NCI-H2029 (cell line): ENCODE measurements around the gene GPX4.

Experiments used
- DNase-seq: peaks from one replicate; lab custom pipeline; 2025; lab: John Stamatoyannopoulos, UW

Gene GPX4, protein sequence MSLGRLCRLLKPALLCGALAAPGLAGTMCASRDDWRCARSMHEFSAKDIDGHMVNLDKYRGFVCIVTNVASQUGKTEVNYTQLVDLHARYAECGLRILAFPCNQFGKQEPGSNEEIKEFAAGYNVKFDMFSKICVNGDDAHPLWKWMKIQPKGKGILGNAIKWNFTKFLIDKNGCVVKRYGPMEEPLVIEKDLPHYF

GRCh38 chr19:1103708-1104310, at the start of gene GPX4:
Gene GPX4 (plus strand): TSS chr19:1103994. CDS start chr19:1104044, 50 bp downstream.
- DNase-seq, result peak; percentile 99

DNA sequence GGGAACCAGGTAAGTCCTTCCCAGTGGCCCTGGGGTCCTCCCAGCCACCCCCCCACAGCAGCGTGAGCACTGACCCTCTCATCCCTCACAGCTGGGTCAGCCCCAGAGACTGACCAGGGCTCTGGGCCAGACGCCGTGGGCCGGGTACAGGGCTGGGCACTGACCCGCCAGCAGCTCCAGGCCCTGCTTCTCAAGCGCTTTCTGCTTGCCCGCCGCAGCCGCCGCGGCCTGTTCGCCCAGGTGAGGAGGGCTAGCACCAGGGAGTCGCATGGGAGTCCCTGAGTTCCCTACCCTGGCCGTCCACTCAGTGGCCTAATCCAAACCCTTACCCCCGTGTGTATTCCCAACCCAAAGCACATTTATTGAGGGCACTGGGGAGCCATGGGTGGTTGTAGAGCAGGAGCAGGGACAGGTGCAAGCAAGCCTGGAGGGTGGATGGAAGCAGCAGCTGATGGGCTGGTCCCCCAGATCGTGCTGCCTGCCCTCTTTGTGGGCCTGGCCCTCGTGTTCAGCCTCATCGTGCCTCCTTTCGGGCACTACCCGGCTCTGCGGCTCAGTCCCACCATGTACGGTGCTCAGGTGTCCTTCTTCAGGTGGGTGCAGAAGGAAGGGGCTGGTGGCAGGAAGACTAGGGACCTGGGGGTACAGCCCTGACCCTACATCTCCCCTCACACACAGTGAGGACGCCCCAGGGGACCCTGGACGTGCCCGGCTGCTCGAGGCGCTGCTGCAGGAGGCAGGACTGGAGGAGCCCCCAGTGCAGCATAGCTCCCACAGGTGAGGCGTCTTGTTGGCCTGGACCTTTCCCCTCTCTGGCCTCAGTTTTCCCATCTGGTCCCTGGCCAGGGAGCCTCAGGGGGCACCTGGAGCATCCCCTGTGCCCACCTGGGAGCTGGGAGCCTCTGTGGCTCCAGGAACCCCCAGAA, 49.4 kb upstream of the GPX4 start:
- no peak for DNase-seq

GRCh38 chr19:1055028-1055425, 48.8 kb upstream of the GPX4 start:
- DNase-seq, result no peak

- DNase-seq, result no peak
Observed at GRCh38 chr19:1055886-1056620, 47.7 kb upstream of the GPX4 start.

DNA sequence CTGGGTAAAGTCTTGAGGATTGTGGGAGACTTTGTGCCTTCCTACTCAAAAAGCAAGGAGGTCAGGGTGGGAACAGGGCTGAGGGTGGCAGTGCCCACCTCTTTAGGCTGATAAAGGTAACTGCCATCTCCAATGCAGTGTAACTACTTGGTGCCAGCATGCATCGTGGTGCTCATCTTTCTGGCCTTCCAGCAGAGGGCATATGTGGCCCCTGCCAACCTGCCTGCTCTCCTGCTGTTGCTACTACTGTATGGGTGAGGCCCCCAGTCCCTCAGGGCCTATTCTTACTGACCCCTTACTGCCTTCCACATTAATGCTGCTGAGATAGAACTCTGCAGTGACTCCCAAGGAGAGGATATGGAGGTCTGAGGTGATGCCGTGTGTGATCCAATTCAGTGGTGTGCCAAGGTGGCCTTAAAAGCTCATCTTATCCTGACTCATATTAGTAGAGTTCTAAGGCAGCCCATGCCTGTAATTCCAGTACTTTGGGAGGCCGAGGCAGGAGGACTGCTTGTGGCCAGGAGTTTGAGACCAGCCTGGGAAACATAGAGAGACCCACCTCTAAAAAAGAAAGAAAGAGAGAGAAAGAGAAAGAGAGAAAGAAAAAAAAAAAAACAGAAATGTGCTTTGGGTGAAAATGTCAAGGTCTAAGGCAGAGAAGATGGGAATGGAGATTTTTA, 46.5 kb upstream of the GPX4 start:
- no peak for DNase-seq

- no peak for DNase-seq
Observed at GRCh38 chr19:1058112-1058511, 45.7 kb upstream of the GPX4 start.

DNA sequence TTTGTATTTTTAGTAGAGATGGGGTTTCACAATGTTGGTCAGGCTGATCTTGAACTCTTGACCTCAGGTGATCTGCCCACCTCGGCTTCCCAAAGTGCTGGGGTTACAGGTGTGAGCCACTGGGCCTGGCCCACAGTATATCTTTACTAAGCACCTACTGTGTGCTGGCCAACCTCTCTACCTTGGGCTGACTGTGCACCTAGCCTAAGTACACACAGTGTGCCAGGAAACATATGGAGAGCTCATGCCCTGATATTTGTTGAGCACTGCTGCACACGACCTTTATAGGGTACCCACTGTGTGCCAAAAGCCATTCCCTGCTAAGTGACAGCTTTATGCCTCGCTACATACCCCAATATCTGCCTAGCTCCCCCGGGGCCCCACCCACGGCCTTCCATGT, 43.1 kb upstream of the GPX4 start:
- no peak for DNase-seq

DNA sequence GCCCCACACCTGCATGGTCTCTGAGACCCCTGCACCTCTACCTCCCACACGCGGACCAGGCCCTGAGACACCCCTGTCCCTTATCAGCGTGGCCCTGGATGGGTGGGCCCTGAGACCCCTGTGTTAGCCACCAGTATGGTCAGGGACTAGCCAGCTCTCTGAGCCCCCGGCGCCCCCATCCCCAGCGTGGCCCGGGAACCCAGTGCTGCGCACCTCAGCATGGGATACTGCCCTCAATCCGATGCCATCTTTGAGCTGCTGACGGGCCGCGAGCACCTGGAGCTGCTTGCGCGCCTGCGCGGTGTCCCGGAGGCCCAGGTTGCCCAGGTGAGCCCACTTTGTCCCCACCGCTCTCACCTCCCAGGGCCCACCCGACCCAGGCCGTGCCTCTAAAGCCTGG, 41.8 kb upstream of the GPX4 start:
- DNase-seq, result no peak

DNA sequence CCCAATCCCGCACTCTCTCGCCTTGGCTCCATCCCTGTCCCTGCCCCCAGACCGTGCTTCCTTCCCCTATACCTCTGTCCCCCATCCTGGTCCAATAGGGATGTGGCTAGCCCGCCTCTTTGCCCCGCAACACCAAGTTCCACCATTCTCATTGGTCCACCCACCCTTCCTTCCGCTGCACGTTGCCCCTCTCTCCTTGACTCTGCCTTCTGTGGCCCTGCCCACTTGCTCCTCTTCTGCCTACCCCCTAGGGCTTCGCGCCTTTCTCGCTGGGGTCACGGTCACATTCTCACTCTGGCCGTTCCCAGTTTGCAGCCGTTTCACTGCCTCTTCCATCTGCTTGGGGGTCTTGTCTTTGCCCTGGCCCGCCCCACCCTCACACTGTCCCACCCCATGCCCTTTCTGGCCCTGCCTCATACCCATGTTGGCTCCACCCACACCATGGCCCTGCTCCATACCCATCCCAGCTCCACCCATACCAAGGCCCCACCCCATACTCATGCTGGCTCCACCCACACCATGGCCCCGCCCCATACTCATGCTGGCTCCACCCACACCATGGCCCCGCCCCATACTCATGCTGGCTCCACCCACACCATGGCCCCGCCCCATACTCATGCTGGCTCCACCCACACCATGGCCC, 41.3 kb upstream of the GPX4 start:
- DNase-seq, result no peak

GRCh38 chr19:1063030-1063908, 40.5 kb upstream of the GPX4 start:
- DNase-seq, result peak; percentile 45

DNA sequence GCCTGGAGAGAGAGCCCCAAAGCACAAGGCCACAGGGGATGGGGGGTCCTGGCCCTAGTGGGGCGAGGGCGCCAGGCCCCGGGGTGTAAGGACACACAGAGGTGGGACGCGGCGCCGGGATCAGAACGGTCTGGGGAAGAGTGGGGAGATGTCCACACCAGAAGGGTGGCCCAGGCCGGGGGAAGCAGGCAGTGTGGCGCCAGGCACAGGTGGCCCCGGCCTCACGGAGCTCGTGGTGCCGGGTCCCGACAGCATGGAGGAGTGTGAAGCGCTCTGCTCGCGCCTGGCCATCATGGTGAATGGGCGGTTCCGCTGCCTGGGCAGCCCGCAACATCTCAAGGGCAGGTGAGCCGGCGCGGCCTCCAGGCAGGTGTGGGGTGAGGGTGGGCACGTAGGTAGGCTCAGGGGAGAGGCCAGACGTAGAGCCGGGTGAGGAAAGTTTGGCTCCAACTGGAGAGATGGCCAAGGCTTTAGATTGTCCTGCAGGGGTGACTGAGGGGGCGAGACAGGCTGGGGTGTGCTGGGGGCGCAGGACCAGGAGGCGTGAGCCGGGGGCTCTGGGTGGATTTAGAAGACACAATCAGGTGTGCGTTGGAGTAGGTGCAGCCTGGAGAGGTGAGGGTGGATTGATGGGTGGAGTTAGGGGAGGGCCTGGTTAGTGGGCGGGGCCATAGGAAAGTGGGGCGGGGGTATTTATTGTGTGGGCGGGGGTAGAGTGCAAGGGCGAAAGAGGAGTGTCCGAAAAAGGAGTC, 39.7 kb upstream of the GPX4 start:
- peak; percentile 51 for DNase-seq

DNA sequence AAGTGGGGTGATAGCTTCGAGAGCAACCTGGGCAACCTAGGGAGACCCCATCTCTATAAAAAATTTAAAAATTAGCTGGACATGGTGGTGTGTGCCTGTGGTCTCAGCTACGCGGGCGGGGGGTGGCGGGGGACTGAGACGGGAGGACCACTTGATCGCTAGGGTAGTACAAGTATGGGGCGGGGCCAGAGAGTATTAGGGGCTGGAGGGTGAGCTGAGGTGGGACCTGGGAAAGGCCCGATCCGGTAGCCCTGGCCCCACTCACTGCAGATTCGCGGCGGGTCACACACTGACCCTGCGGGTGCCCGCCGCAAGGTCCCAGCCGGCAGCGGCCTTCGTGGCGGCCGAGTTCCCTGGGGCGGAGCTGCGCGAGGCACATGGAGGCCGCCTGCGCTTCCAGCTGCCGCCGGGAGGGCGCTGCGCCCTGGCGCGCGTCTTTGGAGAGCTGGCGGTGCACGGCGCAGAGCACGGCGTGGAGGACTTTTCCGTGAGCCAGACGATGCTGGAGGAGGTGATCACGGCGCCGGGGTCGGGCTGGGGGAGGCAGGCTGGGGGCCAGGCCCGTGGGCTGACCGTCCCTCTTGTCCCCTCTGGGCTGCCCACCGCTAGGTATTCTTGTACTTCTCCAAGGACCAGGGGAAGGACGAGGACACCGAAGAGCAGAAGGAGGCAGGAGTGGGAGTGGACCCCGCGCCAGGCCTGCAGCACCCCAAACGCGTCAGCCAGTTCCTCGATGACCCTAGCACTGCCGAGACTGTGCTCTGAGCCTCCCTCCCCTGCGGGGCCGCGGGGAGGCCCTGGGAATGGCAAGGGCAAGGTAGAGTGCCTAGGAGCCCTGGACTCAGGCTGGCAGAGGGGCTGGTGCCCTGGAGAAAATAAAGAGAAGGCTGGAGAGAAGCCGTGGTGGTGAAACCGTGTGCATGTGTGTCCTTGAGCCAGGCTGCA, 38.9 kb upstream of the GPX4 start:
- DNase-seq, result peak; percentile 55

DNA sequence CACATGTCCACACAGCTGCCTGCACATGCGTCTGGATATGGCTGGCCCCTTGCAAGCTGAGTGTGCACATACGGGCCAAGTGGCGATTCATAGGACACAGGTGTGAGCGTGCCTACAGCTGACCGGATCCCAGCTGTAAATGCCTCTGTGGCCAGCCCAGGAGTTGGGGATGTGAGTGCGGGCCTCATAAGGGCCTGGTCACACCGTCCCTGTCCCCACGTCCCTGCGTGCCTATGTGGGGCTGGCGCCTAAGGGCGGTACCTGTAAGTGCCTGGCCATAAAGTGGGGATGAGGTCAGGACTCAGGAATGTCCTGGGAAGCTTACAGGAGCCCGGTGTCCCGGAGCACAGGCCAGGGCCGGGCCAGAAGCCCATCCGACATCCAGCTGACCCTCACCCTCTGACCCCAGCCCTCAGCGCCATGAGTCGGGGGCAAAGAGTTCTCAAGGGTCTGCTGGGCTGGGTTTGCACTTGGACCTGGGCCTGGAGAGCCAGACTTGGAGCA, 38.1 kb upstream of the GPX4 start:
- no peak for DNase-seq

- DNase-seq, result no peak
Observed at GRCh38 chr19:1066251-1066747, 37.5 kb upstream of the GPX4 start.

DNA sequence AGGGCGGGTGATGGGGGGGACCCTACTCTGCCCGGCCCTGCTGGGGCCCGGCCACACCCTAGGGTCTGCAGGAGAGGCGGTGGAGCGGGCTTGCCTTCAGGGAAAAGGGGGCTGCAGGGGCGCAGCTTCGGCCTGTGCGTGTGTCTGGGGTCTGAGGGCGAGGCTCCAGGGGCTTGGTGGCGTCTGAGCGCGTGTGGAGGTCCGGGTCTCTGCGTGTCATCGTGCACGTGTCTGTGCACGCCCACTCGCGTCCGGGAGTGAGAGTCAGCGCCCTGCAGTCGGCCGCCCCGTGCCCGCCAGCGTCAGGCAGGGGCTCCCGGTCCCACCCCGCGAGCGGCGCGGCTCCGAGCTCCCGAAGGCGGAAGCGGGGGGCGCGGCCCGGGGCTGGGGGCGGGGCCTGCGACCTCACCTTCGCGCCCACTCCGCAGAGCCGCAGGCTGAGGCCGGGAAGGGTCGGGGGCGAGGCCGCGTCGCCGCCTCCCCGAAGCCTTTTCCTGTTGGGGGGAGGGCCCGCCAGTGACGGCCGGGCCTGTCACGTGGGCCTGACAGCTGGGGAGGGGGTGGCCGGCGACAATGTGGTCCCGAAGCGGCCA, 37.0 kb upstream of the GPX4 start, which contains the start of gene ARHGAP45:
TSS of gene ARHGAP45 (plus strand) at position 420 of the 593 bp plus-strand sequence. CDS start 239 bp downstream, outside the sequence.
- DNase-seq, result no peak

DNA sequence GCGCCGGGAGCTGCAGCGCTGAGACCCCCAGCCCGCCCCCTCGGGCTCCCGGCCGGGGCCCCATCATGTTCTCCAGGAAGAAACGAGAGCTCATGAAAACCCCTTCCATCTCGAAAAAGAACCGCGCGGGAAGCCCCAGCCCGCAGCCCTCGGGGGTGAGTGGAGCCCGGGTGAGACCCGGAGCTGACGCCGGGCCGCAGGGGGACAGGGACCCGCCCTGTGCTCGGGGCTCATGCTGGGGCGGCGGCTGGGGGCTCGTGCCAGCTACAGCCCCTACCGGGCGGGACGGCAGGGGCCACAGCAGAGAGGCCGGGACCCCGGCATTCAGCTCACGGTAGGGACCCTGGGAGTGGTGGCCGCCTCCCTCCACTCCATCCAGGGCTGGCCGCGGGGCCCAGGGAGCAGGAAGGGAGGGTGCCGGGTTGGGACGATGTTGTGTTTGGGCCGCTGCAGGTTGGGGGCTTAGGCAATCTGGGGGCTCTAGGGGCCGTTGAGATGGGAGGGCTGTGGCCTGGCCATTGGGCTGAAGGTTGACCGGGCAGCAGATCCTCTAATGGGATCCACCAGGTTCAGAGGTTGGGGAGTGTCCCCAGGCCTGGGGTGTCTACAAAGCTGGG, 36.3 kb upstream of the GPX4 start:
- no peak for DNase-seq
